Measurements from ENCODE around the gene SMURF1.

GRCh38 chr7:99132595-99133321 lies 11.2 kb downstream of the SMURF1 start:
- TF ChIP-seq, protein P1, sequence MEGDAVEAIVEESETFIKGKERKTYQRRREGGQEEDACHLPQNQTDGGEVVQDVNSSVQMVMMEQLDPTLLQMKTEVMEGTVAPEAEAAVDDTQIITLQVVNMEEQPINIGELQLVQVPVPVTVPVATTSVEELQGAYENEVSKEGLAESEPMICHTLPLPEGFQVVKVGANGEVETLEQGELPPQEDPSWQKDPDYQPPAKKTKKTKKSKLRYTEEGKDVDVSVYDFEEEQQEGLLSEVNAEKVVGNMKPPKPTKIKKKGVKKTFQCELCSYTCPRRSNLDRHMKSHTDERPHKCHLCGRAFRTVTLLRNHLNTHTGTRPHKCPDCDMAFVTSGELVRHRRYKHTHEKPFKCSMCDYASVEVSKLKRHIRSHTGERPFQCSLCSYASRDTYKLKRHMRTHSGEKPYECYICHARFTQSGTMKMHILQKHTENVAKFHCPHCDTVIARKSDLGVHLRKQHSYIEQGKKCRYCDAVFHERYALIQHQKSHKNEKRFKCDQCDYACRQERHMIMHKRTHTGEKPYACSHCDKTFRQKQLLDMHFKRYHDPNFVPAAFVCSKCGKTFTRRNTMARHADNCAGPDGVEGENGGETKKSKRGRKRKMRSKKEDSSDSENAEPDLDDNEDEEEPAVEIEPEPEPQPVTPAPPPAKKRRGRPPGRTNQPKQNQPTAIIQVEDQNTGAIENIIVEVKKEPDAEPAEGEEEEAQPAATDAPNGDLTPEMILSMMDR (IDR thresholded peaks at IDR 0.05) = no peak
- TF ChIP-seq POLR2AphosphoS5 (IDR thresholded peaks at IDR 0.05) = no peak
